ENCODE results near the gene PIK3R4.

PIK3R4 gene

DNA sequence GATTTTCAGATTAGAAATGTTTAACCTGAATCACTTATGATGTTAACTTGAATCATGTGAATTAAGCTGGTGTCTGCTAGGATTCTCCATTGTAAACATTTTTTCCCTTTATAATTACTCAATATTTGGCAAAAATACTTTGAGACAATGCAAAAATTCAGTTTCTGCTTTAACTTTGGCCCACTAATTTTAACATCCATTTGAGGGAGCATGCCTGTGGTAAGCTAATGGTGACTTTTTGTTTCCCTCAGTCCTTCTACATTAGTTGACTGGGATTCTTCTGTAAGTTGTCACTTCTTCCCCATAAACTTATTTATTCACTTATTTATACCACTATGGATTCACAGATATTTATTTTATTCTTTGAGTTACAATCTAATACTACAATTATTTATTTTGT lies 59.3 kb downstream of the PIK3R4 start:
- no peak for DNase-seq

DNA sequence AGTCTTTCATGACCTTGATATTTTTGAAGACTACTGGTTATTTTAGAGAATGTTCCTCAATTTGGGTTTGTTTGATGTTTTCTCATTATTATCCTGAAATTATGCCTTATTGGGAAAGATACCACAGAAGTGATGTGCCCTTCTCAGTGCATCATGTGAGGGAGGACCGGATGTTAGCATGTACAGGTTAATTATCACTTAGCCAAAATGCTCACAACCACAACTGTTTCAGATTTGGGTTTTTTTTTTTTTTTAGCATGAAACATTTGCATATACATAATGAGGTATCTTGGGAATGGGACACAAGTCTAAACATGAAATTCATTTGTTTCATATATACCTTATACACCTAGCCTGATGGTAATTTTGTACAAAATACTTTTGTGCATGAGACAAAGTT lies 59.8 kb downstream of the PIK3R4 start:
- DNase-seq = no peak

DNA sequence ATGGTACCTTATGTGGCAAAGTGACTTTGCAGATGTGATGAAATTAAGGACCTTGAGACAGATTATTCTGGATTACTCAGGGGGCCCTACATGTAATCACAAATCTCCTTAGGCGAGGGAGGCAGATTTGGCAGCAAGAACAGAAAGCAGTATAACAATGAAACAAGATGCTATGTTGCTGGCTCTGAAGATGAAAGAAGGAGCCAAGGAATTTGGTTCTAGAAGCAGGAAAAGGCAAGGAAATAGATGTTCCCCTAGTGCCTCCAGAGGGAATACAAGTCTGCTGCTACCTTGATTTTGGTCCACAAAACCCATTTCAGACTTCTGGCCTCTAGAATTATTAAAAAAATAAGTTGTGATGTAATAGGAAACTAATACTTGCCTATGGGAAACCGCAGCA lies 64.5 kb downstream of the PIK3R4 start:
- DNase-seq = no peak

GRCh38 chr3:130679218-130679617 lies 67.4 kb downstream of the PIK3R4 start:
- no peak for DNase-seq

- no peak for DNase-seq
Observed at GRCh38 chr3:130677343-130677742, 69.3 kb downstream of the PIK3R4 start.

- DNase-seq = peak; percentile 20
Observed at GRCh38 chr3:130671545-130672312, 74.9 kb downstream of the PIK3R4 start.

- no peak for DNase-seq
Observed at GRCh38 chr3:130669740-130670139, 76.9 kb downstream of the PIK3R4 start.

DNA sequence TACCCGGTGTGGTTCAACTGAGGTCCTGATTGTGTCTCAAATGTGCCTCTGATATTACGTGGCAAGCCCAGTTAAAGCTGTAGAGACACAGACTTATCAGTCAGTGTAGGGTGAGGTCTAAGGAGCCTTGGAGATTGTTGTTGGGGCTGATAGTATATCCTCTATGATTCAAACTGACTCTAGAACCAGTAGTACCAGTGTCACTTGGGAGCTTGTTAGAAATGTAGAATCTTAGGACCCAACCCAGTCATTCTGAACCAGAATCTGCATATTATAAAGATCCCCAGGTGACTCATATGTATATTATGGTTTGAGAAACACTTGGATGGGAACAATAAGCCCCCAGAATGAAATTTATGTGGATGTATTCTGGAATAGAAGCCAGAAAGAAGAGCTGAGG lies 83.5 kb downstream of the PIK3R4 start:
- DNase-seq = no peak

DNA sequence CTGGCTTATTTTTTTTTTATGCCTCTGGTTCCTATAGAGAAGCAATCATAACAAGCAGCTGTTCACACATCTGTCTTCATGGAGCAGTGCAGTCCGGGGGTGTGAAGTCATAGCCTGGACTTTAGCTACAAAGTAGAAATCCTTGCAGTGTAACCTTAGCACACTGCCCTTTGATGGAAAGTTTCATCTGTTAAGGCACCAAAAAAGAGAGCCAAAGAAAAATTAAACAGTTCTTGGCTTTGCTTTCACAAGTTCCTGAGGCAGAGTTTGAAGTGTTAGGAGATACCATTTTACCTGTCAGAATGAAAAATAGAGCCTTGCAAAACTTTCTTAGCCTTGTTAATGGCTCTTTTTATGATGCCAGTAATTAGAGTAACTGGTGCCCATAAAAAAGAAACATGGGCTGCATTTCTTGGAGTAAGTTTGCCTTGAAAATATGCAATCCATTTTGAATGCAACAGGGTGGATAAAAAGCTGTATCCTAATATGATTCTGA lies 84.1 kb downstream of the PIK3R4 start:
- DNase-seq = no peak

DNA sequence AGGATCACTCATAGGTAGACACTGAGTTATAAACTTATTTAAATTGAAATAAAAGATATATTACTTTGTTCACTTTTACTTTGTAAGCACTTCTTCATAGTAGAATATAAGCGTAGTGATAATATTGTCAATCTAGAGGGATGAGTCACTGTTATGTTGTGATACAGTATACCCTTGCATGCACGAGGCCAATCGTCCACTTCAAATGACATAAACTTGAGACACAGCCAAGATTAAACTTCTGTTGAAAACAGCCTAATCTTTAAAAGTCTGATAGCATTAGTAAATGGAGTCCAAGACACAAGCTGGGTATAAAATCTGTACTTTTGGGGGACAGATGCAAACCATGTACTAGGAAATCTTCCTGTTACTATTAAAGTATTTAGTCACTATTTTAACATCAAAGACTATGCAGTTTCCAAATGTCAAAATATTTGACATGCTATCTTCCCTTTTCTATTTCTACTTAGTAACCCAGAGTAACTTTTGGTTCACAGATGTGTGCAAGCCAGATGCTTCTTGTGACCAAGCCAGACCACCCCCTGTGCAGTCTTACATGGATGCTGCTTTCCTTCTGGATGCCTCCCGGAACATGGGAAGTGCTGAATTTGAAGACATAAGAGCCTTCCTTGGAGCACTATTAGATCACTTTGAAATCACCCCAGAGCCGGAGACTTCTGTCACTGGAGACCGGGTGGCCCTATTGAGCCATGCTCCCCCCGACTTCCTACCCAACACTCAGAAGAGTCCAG lies 85.3 kb downstream of the PIK3R4 start:
- no peak for DNase-seq

GRCh38 chr3:130659911-130660310 lies 86.7 kb downstream of the PIK3R4 start:
- no peak for DNase-seq

- no peak for DNase-seq
Observed at GRCh38 chr3:130658678-130659077, 88.0 kb downstream of the PIK3R4 start.

DNA sequence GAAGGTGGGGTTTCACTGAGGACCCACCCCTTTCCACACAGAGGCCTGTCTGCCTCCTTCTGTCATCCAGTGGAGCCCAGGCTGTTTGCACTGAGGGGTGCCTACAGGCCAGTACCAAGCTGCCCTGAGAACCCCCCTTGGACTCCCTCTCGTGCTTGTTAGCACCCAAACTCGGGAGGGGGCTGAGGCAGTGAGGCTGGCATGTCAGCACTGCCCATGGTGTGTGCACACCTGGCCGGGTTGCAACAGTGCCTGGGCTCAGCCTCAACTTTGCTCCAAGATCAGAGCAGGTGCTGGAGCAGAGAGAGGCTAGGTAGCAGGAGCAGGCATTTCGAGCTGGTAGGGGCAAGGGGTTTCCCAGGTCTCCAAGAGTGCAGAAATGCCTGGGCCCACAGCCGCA lies 90.0 kb downstream of the PIK3R4 start:
- DNase-seq = no peak

- no peak for DNase-seq
Observed at GRCh38 chr3:130654921-130655320, 91.7 kb downstream of the PIK3R4 start.

DNA sequence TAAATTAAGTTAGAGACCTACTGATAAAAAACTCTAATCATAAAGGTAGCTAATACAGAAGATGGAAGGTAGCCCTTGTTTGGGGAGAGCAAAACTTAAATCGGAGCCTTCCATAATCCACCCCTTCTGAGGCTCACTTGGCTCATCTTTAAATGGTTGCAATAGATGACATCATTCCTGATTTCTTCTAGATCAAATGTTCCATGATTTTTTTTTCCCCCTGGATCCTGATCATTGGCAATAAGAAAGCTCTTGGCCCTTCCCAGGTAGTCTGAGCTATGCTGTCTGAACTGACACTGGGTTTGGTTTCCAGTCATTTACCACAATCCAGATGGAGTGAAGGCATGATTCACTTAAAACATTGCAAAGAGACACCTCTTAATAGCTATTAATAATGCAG lies 92.5 kb downstream of the PIK3R4 start:
- DNase-seq = no peak

DNA sequence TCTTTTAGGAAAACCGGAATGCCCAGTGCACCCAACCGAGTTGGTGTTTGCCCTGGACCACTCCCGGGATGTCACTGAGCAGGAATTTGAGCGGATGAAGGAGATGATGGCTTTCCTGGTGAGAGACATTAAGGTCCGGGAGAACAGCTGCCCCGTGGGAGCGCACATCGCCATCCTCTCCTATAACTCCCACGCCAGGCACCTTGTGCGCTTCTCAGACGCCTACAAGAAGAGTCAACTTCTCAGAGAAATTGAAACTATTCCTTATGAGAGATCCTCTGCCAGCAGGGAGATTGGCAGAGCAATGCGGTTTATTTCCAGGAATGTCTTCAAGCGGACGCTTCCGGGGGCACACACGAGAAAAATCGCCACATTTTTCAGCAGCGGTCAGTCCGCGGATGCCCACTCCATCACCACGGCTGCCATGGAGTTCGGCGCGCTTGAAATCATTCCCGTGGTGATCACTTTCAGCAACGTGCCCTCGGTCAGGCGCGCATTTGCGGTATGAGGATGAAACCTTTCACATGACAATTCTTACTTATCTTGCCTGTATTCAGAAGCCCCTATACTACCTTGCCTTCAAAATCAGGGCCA lies 97.5 kb downstream of the PIK3R4 start:
- no peak for DNase-seq

GRCh38 chr3:130648293-130648692 lies 98.3 kb downstream of the PIK3R4 start:
- DNase-seq = no peak

DNA sequence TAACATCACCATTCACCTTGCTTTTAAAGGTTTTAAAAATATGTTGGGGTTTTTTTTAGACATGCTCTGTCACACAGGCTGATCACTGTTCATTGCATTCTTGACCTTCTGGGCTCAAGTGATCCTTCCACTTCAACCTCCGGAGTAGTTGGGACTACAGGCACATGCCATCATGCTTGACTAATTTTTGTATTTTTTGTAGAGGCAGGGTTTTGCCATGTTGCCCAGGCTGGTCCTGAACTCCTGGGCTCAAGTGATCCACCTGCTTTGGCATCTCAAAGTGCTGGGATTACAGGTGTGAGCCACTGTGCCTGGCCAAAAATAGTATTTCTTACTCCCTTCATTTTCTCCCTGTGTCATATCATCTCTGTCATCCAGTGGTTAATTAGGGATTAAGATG lies 101.4 kb downstream of the PIK3R4 start:
- no peak for DNase-seq

GRCh38 chr3:130644628-130645253 lies 101.9 kb downstream of the PIK3R4 start:
- DNase-seq = no peak

DNA sequence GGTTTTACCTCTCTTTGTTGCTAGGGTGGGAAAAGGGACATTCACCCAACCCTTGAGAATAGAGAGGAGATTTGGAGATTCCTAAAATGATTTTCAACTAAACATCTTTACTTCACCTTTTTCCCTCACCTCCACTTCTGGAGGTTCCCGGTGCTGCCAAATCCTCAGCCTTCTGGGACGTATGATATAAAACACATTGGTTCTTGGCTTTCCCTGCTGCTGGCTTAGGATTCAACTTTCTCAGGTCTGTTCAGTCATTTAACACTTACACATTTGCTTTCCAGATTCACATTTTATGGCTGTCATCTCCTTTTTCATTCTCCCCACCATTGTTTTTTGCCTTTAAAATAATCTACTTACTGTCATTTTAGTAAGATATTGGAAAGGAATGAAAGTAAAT lies 106.6 kb downstream of the PIK3R4 start:
- DNase-seq = no peak

- DNase-seq = no peak
Observed at GRCh38 chr3:130636480-130637234, 110.0 kb downstream of the PIK3R4 start.

GRCh38 chr3:130635978-130636377 lies 110.7 kb downstream of the PIK3R4 start:
- DNase-seq = no peak

GRCh38 chr3:130635285-130635684 lies 111.3 kb downstream of the PIK3R4 start:
- DNase-seq = no peak
